Mucosa of descending colon (tissue), 3 donors: ENCODE results near the gene UNC13B. TPM values are rescaled to one million over a fixed set of nuclear protein-coding genes. Genes with fewer than 3 reads are reported as not detected.
A peak's percentile ranks its signal among the peaks of the same experiment; 100 is the strongest.
"Not testable (repeated sequence)": the region's sequence is repeated elsewhere in the genome, so short reads cannot be mapped to it uniquely, and the experiment has no call there.

Experiments
- ATAC-seq: fragments of 200-7000 bp; cut with Tn5 transposase; one replicate; pipeline ENCODE4 v1.9.1; 2020; ENCODE audit warnings: mild to moderate bottlenecking, moderate library complexity
- DNase-seq, 3 donors: peaks; one replicate each; pipeline ENCODE4 v3.0.0-alpha.2; 2020
- H3K36me3 ChIP-seq: fragments of 200-600 bp; one replicate; pipeline ENCODE4 v1.8.0; 2021; ENCODE audit warnings: low read depth, mild to moderate bottlenecking
- H3K4me1 ChIP-seq: fragments of 200-600 bp; one replicate; pipeline ENCODE4 v1.8.0; 2021; ENCODE audit warnings: low read depth, mild to moderate bottlenecking
- H3K4me3 ChIP-seq: fragments of 200-600 bp; one replicate; pipeline ENCODE4 v1.8.0; 2021; ENCODE audit warnings: mild to moderate bottlenecking
- H3K9me3 ChIP-seq: fragments of 200-600 bp; one replicate; pipeline ENCODE4 v1.8.0; 2021; ENCODE audit warnings: mild to moderate bottlenecking
- CTCF ChIP-seq: fragments of 200-600 bp; IDR thresholded peaks from one replicate; pipeline ENCODE4 v1.8.0; 2022; ENCODE audit warnings: antibody characterized with exemption, mild to moderate bottlenecking
- intact Hi-C, 2 donors: fragments of 100-400 bp; cut with DNase I in 1 of 2; cut with micrococcal nuclease in 1 of 2; formaldehyde crosslinking; loops; one replicate each; pipeline versions ENCODE4 v1.11.0 to v1.11.1; 2022; cut with DNase I, micrococcal nuclease
- total RNA-seq, 3 donors: library from RNA; stranded (reverse); fragmentation: NEBNext Ultra II Directional in 2 of 3; extraction: Animal tissue kit (Norgen Biotek cat#: 25700) in 2 of 3; gene quantifications; one replicate each; pipeline versions ENCODE4 v1.2.1 to v1.2.4, GENCODE V29; 2021 to 2023
- donor health status: DM: no; HTN: no; CAD: no; lungs with moderate emphysema.
- donor health status: DM: no; HTN: no; CAD: no.
- donor health status: DM: no; HTN: yes; CAD: no.

The UNC13B gene
- total RNA-seq, 3 donors from 2014 or later: 42.9 to 68.2 (median 50.9) TPM

GRCh38 chr9:35172878-35173277 is 11.1 kb downstream of the UNC13B start:
- DNase-seq (no peak), ATAC-seq (no peak)
- peaks cover 19% of the 10 kb centered on the region for H3K4me1 ChIP-seq
- no peak overlapping the region for H3K4me3 ChIP-seq
- no peak for TF ChIP-seq CTCF
- no peaks in the 10 kb centered on the region for H3K36me3 ChIP-seq
- intact Hi-C loops: no loop called here
- no peaks in the 10 kb centered on the region for H3K9me3 ChIP-seq

GRCh38 chr9:35177520-35177919 is 15.7 kb downstream of the UNC13B start:
- Histone ChIP-seq H3K9me3 (no peaks in the 10 kb centered on the region), H3K4me1 (peaks cover 34% of the 10 kb centered on the region), H3K4me3 (no peak overlapping the region), H3K36me3 (no peaks in the 10 kb centered on the region)
- ATAC-seq (peak; percentile 91), DNase-seq (peak in 1 of 3 donors; percentile 38)
- intact Hi-C loops: no loop called here
- TF ChIP-seq CTCF: no peak

- no peak overlapping the region for H3K4me3 ChIP-seq
- peaks cover 5% of the 10 kb centered on the region for H3K9me3 ChIP-seq
- H3K4me1 ChIP-seq: peaks cover 31% of the 10 kb centered on the region
- no peak for TF ChIP-seq CTCF
- intact Hi-C loops: no loop called here
- DNase-seq (no peak), ATAC-seq (peak; percentile 49)
- H3K36me3 ChIP-seq: no peaks in the 10 kb centered on the region
These were observed 17.8 kb downstream of the UNC13B start for GRCh38 chr9:35179347-35180280.

- Histone ChIP-seq H3K4me1 (peaks cover 31% of the 10 kb centered on the region), H3K9me3 (peaks cover 5% of the 10 kb centered on the region), H3K4me3 (no peak overlapping the region), H3K36me3 (no peaks in the 10 kb centered on the region)
- ATAC-seq: no peak
- no peak for TF ChIP-seq CTCF
- intact Hi-C loops: no loop called here
- no peak for DNase-seq
These were observed 19.0 kb downstream of the UNC13B start for GRCh38 chr9:35180801-35181200.

- H3K9me3 ChIP-seq, H3K36me3 ChIP-seq, H3K4me3 ChIP-seq, intact Hi-C loops, DNase-seq, ATAC-seq: not testable (repeated sequence)
- H3K4me1 ChIP-seq: peaks cover 18% of the 10 kb centered on the region
These were observed 20.6 kb downstream of the UNC13B start for GRCh38 chr9:35182401-35182800.

- H3K9me3 ChIP-seq, intact Hi-C loops, ATAC-seq, H3K36me3 ChIP-seq, H3K4me3 ChIP-seq, DNase-seq: not testable (repeated sequence)
- peaks cover 15% of the 10 kb centered on the region for H3K4me1 ChIP-seq
These were observed 21.4 kb downstream of the UNC13B start for GRCh38 chr9:35182996-35183754.

- H3K36me3 ChIP-seq, H3K9me3 ChIP-seq, H3K4me3 ChIP-seq, ATAC-seq, intact Hi-C loops: not testable (repeated sequence)
- DNase-seq: peak in 1 of 3 donors; percentile 46
- H3K4me1 ChIP-seq: peaks cover 11% of the 10 kb centered on the region
These were observed 22.1 kb downstream of the UNC13B start for GRCh38 chr9:35183755-35184480.
